ENCODE measurements around the gene IKBKE.

IKBKE gene

GRCh38 chr1:206514813-206515387, 44.6 kb downstream of the IKBKE start:
- H3K9ac ChIP-seq (ENCODE audit: low read length) = no peak overlapping the region
- no peak overlapping the region for H3K4me3 ChIP-seq (ENCODE audit: low read length)
- no peak overlapping the region for H3K27ac ChIP-seq (ENCODE audit: low read depth, low read length)
- H3K4me1 ChIP-seq (ENCODE audit: control insufficient read depth, insufficient read depth, low read length) = no peaks in the 10 kb centered on the region
- no peaks in the 10 kb centered on the region for H3K27me3 ChIP-seq (ENCODE audit: control insufficient read depth, insufficient read depth, low read length)
- no peaks in the 10 kb centered on the region for H3K36me3 ChIP-seq (ENCODE audit: control insufficient read depth, insufficient read depth, low read length)

- no peaks in the 10 kb centered on the region for H3K4me1 ChIP-seq (ENCODE audit: control insufficient read depth, insufficient read depth, low read length)
- no peaks in the 10 kb centered on the region for H3K27me3 ChIP-seq (ENCODE audit: control insufficient read depth, insufficient read depth, low read length)
- H3K27ac ChIP-seq (ENCODE audit: low read depth, low read length) = no peak overlapping the region
- no peak overlapping the region for H3K4me3 ChIP-seq (ENCODE audit: low read length)
- H3K36me3 ChIP-seq (ENCODE audit: control insufficient read depth, insufficient read depth, low read length) = no peaks in the 10 kb centered on the region
- H3K9ac ChIP-seq (ENCODE audit: low read length) = no peak overlapping the region
Observed at GRCh38 chr1:206516728-206516990, 46.4 kb downstream of the IKBKE start.

- no peaks in the 10 kb centered on the region for H3K4me1 ChIP-seq (ENCODE audit: control insufficient read depth, insufficient read depth, low read length)
- no peak overlapping the region for H3K9ac ChIP-seq (ENCODE audit: low read length)
- no peak overlapping the region for H3K4me3 ChIP-seq (ENCODE audit: low read length)
- no peaks in the 10 kb centered on the region for H3K36me3 ChIP-seq (ENCODE audit: control insufficient read depth, insufficient read depth, low read length)
- H3K27me3 ChIP-seq (ENCODE audit: control insufficient read depth, insufficient read depth, low read length) = no peaks in the 10 kb centered on the region
- no peak overlapping the region for H3K27ac ChIP-seq (ENCODE audit: low read depth, low read length)
Observed at GRCh38 chr1:206517784-206518183, 47.5 kb downstream of the IKBKE start.

GRCh38 chr1:206518206-206518605, 47.9 kb downstream of the IKBKE start:
- Histone ChIP-seq H3K36me3 (ENCODE audit: control insufficient read depth, insufficient read depth, low read length) (no peaks in the 10 kb centered on the region), H3K9ac (ENCODE audit: low read length) (no peak overlapping the region), H3K4me3 (ENCODE audit: low read length) (no peak overlapping the region), H3K27ac (ENCODE audit: low read depth, low read length) (no peak overlapping the region), H3K4me1 (ENCODE audit: control insufficient read depth, insufficient read depth, low read length) (no peaks in the 10 kb centered on the region), H3K27me3 (ENCODE audit: control insufficient read depth, insufficient read depth, low read length) (no peaks in the 10 kb centered on the region)

GRCh38 chr1:206518743-206519142, 48.5 kb downstream of the IKBKE start:
- Histone ChIP-seq H3K4me3 (ENCODE audit: low read length) (no peak overlapping the region), H3K27me3 (ENCODE audit: control insufficient read depth, insufficient read depth, low read length) (no peaks in the 10 kb centered on the region), H3K9ac (ENCODE audit: low read length) (no peak overlapping the region), H3K36me3 (ENCODE audit: control insufficient read depth, insufficient read depth, low read length) (no peaks in the 10 kb centered on the region), H3K4me1 (ENCODE audit: control insufficient read depth, insufficient read depth, low read length) (no peaks in the 10 kb centered on the region), H3K27ac (ENCODE audit: low read depth, low read length) (no peak overlapping the region)

- Histone ChIP-seq H3K36me3 (ENCODE audit: control insufficient read depth, insufficient read depth, low read length) (no peaks in the 10 kb centered on the region), H3K9ac (ENCODE audit: low read length) (no peak overlapping the region), H3K27me3 (ENCODE audit: control insufficient read depth, insufficient read depth, low read length) (no peaks in the 10 kb centered on the region), H3K4me1 (ENCODE audit: control insufficient read depth, insufficient read depth, low read length) (no peaks in the 10 kb centered on the region), H3K4me3 (ENCODE audit: low read length) (no peak overlapping the region), H3K27ac (ENCODE audit: low read depth, low read length) (no peak overlapping the region)
Observed at GRCh38 chr1:206521127-206521526, 50.9 kb downstream of the IKBKE start.

GRCh38 chr1:206521694-206522402, 51.6 kb downstream of the IKBKE start:
- H3K27ac ChIP-seq (ENCODE audit: low read depth, low read length) = no peak overlapping the region
- H3K27me3 ChIP-seq (ENCODE audit: control insufficient read depth, insufficient read depth, low read length) = no peaks in the 10 kb centered on the region
- no peak overlapping the region for H3K4me3 ChIP-seq (ENCODE audit: low read length)
- H3K36me3 ChIP-seq (ENCODE audit: control insufficient read depth, insufficient read depth, low read length) = no peaks in the 10 kb centered on the region
- H3K4me1 ChIP-seq (ENCODE audit: control insufficient read depth, insufficient read depth, low read length) = no peaks in the 10 kb centered on the region
- no peak overlapping the region for H3K9ac ChIP-seq (ENCODE audit: low read length)

GRCh38 chr1:206524739-206525364, 54.6 kb downstream of the IKBKE start:
- no peak overlapping the region for H3K4me3 ChIP-seq (ENCODE audit: low read length)
- no peak overlapping the region for H3K9ac ChIP-seq (ENCODE audit: low read length)
- H3K27ac ChIP-seq (ENCODE audit: low read depth, low read length) = no peak overlapping the region
- no peaks in the 10 kb centered on the region for H3K27me3 ChIP-seq (ENCODE audit: control insufficient read depth, insufficient read depth, low read length)
- no peaks in the 10 kb centered on the region for H3K36me3 ChIP-seq (ENCODE audit: control insufficient read depth, insufficient read depth, low read length)
- H3K4me1 ChIP-seq (ENCODE audit: control insufficient read depth, insufficient read depth, low read length) = no peaks in the 10 kb centered on the region

GRCh38 chr1:206526064-206526911, 56.0 kb downstream of the IKBKE start:
- H3K27ac ChIP-seq (ENCODE audit: low read depth, low read length) = no peak overlapping the region
- no peaks in the 10 kb centered on the region for H3K27me3 ChIP-seq (ENCODE audit: control insufficient read depth, insufficient read depth, low read length)
- H3K4me1 ChIP-seq (ENCODE audit: control insufficient read depth, insufficient read depth, low read length) = no peaks in the 10 kb centered on the region
- H3K36me3 ChIP-seq (ENCODE audit: control insufficient read depth, insufficient read depth, low read length) = no peaks in the 10 kb centered on the region
- no peak overlapping the region for H3K4me3 ChIP-seq (ENCODE audit: low read length)
- H3K9ac ChIP-seq (ENCODE audit: low read length) = no peak overlapping the region

GRCh38 chr1:206529425-206529824, 59.1 kb downstream of the IKBKE start:
- Histone ChIP-seq H3K36me3 (ENCODE audit: control insufficient read depth, insufficient read depth, low read length) (no peaks in the 10 kb centered on the region), H3K9ac (ENCODE audit: low read length) (no peak overlapping the region), H3K4me1 (ENCODE audit: control insufficient read depth, insufficient read depth, low read length) (no peaks in the 10 kb centered on the region), H3K27ac (ENCODE audit: low read depth, low read length) (no peak overlapping the region), H3K27me3 (ENCODE audit: control insufficient read depth, insufficient read depth, low read length) (no peaks in the 10 kb centered on the region), H3K4me3 (ENCODE audit: low read length) (no peak overlapping the region)

GRCh38 chr1:206532368-206532767, 62.1 kb downstream of the IKBKE start:
- no peaks in the 10 kb centered on the region for H3K4me1 ChIP-seq (ENCODE audit: control insufficient read depth, insufficient read depth, low read length)
- no peak overlapping the region for H3K9ac ChIP-seq (ENCODE audit: low read length)
- no peaks in the 10 kb centered on the region for H3K27me3 ChIP-seq (ENCODE audit: control insufficient read depth, insufficient read depth, low read length)
- H3K36me3 ChIP-seq (ENCODE audit: control insufficient read depth, insufficient read depth, low read length) = no peaks in the 10 kb centered on the region
- no peak overlapping the region for H3K4me3 ChIP-seq (ENCODE audit: low read length)
- no peak overlapping the region for H3K27ac ChIP-seq (ENCODE audit: low read depth, low read length)

- H3K4me3 ChIP-seq (ENCODE audit: low read length) = no peak overlapping the region
- H3K27ac ChIP-seq (ENCODE audit: low read depth, low read length) = no peak overlapping the region
- no peaks in the 10 kb centered on the region for H3K36me3 ChIP-seq (ENCODE audit: control insufficient read depth, insufficient read depth, low read length)
Observed at GRCh38 chr1:206534552-206534951, 64.3 kb downstream of the IKBKE start.

More at GRCh38 chr1:206534552-206534951, 64.3 kb downstream of the IKBKE start:
- Histone ChIP-seq H3K27me3 (ENCODE audit: control insufficient read depth, insufficient read depth, low read length) (no peaks in the 10 kb centered on the region), H3K4me1 (ENCODE audit: control insufficient read depth, insufficient read depth, low read length) (no peaks in the 10 kb centered on the region), H3K9ac (ENCODE audit: low read length) (no peak overlapping the region)

Data from rectal smooth muscle tissue (tissue), 1 donor.